Tibial artery (tissue), 4 donors: ENCODE data around the gene SPATA4.
"Not testable (repeated sequence)": the region's sequence is repeated elsewhere in the genome, so short reads cannot be mapped to it uniquely, and the experiment has no call there.

Experiments
- DNase-seq, 2 donors: peaks; one replicate each; pipeline ENCODE4 v3.0.0-alpha.2; 2019
- H3K27ac ChIP-seq, 2 donors: fragments of 200-600 bp; sonication (generic) in 1 of 2; 1 replicate in 1 of 2; 2 replicates in 1 of 2; pipeline ENCODE4 v1.5.1; 2018 to 2019; ENCODE audit warnings: mild to moderate bottlenecking in 1 of 2
- H3K27me3 ChIP-seq, 2 donors: fragments of 200-600 bp; sonication (generic) in 1 of 2; one replicate each; pipeline versions ENCODE4 v1.5.1 to v1.6.0; 2016 to 2019
- H3K36me3 ChIP-seq, 3 donors: fragments of 200-600 bp; sonication (generic) in 2 of 3; one replicate each; pipeline ENCODE4 v1.5.1; 2016 to 2019; ENCODE audit warnings: mild to moderate bottlenecking in 2 of 3
- H3K4me1 ChIP-seq, 4 donors: fragments of 200-600 bp; sonication (generic) in 2 of 4; 1 replicate in 3 of 4; 2 replicates in 1 of 4; pipeline ENCODE4 v1.5.1; 2016 to 2019
- H3K4me3 ChIP-seq, 2 donors: fragments of 200-600 bp; sonication (generic) in 1 of 2; 1 replicate in 1 of 2; 2 replicates in 1 of 2; pipeline ENCODE4 v1.5.1; 2018 to 2019; ENCODE audit warnings: mild to moderate bottlenecking in 2 of 2
- H3K9me3 ChIP-seq, 3 donors: fragments of 200-600 bp; sonication (generic) in 1 of 3; one replicate each; pipeline ENCODE4 v1.5.1; 2016 to 2019
- CTCF ChIP-seq, 2 experiments: fragments of 200-600 bp in 1 of 2; fragments of 450-650 bp in 1 of 2; IDR thresholded peaks; one replicate each; pipeline ENCODE4 v1.5.1; 2017 to 2019; ENCODE audit warnings: antibody characterized with exemption in 2 of 2, mild to moderate bottlenecking in 1 of 2, moderate library complexity in 1 of 2
- intact Hi-C: fragments of 100-400 bp; cut with DNase I; formaldehyde crosslinking; loops from one replicate; pipeline ENCODE4 v1.15.0; 2023; ENCODE audit warnings: low total_unique reads

SPATA4 gene

DNA sequence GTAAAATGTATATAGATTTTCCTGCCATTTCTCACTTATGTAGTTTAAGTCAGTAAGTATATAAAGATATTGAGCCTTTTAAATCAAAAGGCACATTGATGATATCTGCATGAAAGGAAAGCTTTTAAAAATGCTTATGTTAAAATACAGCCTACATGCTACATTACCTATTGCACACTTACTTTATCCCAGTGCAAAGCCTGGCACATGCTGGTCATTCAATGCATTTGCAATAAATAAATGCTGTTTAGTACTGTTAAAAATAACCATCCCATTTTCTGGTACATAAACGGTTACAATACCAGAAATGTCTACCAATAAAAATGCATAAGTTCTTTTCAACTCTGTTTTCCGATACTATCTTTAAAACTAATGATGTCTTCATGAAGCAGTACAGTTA lies 22.1 kb upstream of the SPATA4 start:
- no peak overlapping the region for H3K4me3 ChIP-seq
- H3K4me1 ChIP-seq: no peaks in the 10 kb centered on the region
- H3K27me3 ChIP-seq: no peaks in the 10 kb centered on the region
- intact Hi-C loops: no loop called here
- no peak for TF ChIP-seq CTCF (IDR thresholded peaks at IDR 0.05)
- DNase-seq: no peak
- H3K36me3 ChIP-seq: no peaks in the 10 kb centered on the region
- no peaks in the 10 kb centered on the region for H3K9me3 ChIP-seq
- H3K27ac ChIP-seq: no peak overlapping the region

- intact Hi-C loops, H3K4me3 ChIP-seq, H3K36me3 ChIP-seq, H3K4me1 ChIP-seq, DNase-seq, H3K27ac ChIP-seq, H3K9me3 ChIP-seq, H3K27me3 ChIP-seq: not testable (repeated sequence)
Measured at GRCh38 chr4:176212351-176212750, 17.0 kb upstream of the SPATA4 start.

DNA sequence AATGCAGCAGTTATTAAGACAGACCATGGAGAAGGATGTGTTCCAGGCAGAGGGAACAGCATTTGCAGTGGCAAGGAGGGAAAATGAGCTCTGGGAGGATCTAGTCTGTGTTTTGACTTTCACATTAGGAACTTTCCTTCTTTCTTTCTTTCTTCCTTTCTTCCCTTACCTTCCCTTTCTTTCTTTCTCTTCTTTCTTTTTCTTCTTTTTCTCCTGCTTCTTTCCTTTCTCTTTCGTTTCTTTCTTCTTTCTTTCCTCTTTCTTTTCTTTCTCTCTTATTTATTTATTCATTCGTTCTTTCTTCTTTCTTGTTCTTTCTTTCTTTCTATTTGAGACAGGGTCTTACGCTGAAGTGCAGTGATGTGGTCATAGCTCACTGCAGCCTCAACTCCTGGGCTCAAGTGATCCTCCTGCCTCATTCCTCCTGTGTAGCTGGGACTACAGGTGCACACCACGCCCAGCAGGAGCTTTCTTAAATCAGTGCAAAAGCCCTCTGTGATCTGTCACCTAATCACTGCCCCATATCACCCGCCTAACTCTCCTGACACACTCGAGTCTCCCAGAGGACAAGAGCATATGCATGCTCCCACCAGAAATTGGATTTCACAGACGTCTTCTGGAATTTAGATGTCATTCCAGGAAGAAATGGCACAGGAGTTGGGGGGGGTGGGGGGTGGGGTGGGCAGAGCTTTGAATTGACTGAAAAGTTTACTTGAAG lies 15.4 kb upstream of the SPATA4 start:
- Histone ChIP-seq H3K4me3 (no peak overlapping the region), H3K9me3 (no peaks in the 10 kb centered on the region), H3K36me3 (no peaks in the 10 kb centered on the region), H3K4me1 (no peaks in the 10 kb centered on the region), H3K27me3 (no peaks in the 10 kb centered on the region), H3K27ac (no peak overlapping the region)
- TF ChIP-seq CTCF (IDR thresholded peaks at IDR 0.05): no peak
- no peak for DNase-seq
- intact Hi-C loops: no loop called here

DNA sequence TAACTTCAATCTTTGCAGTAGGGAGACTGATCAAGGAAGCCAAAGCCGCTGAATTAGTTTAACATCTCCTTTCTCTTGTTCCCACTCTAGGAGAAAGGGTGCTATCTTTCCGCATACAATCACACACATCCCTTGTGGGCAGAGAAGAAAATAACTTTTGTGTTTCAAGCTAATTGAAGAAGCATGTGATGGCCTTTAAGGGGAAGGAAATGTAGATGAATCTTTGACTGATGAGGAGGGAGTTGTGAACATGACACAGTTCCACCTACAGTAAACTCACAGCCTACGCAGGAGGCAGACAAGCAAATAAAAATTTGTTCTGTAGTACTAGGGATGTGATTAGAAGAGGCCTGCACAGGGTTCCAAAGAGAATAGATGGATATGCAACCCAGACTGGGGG lies 14.7 kb upstream of the SPATA4 start:
- intact Hi-C loops: no loop called here
- H3K27ac ChIP-seq: no peak overlapping the region
- no peak for DNase-seq
- H3K27me3 ChIP-seq: no peaks in the 10 kb centered on the region
- no peaks in the 10 kb centered on the region for H3K4me1 ChIP-seq
- TF ChIP-seq CTCF (IDR thresholded peaks at IDR 0.05): no peak
- H3K36me3 ChIP-seq: no peaks in the 10 kb centered on the region
- no peak overlapping the region for H3K4me3 ChIP-seq
- H3K9me3 ChIP-seq: no peaks in the 10 kb centered on the region

DNA sequence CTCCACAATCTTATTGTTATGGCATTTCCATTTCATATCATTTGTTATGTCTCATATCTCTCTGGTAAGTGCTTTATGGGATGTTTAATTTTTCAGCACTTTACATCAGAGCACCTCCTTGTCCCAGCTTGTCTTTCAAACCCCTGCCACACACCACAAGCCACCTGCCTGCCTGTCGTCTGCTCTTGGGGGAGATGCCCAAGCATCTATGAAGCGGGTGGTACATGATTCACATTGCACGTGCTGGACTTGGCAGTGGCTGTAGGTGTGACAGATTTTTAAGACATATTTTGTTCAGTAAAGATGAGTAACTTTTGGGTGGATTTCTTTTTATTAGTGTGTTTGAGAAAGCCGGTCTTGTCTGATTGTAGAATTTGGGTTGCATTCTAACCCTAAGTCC lies 14.2 kb upstream of the SPATA4 start:
- no peaks in the 10 kb centered on the region for H3K9me3 ChIP-seq
- intact Hi-C loops: no loop called here
- H3K36me3 ChIP-seq: no peaks in the 10 kb centered on the region
- no peaks in the 10 kb centered on the region for H3K27me3 ChIP-seq
- H3K4me3 ChIP-seq: no peak overlapping the region
- H3K4me1 ChIP-seq: no peaks in the 10 kb centered on the region
- H3K27ac ChIP-seq: no peak overlapping the region
- no peak for TF ChIP-seq CTCF (IDR thresholded peaks at IDR 0.05)
- DNase-seq: no peak

DNA sequence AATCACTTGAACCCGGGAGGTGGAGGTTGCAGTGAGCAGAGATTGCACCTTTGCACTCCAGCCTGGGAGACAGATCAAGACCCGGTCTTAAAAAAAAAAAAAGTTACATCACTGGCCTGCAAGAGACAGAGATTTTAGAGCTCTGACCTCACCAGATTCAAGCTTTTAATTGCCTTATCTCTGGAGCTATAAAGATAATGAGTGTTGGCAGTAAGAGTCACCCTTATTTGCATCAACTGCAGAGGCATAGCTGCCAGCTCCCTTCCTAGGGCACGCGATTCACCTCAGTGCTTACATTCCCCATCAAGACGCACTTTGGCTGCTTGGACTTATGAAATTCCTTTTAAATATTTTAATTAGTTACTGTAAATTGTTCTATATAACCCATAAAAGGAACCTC lies 12.5 kb upstream of the SPATA4 start:
- Histone ChIP-seq H3K4me3 (no peak overlapping the region), H3K27me3 (no peaks in the 10 kb centered on the region), H3K36me3 (no peaks in the 10 kb centered on the region), H3K4me1 (no peaks in the 10 kb centered on the region), H3K9me3 (no peaks in the 10 kb centered on the region), H3K27ac (no peak overlapping the region)
- no peak for DNase-seq
- intact Hi-C loops: no loop called here
- no peak for TF ChIP-seq CTCF (IDR thresholded peaks at IDR 0.05)
